Activated naive CD4-positive, alpha-beta T cell treated with Interleukin-2 at 50 U/mL for 16 hours (primary cell): ENCODE measurements around the gene CDC123.
A peak's percentile ranks its signal among the peaks of the same experiment; 100 is the strongest.
"Not testable (repeated sequence)": the region's sequence is repeated elsewhere in the genome, so short reads cannot be mapped to it uniquely, and the experiment has no call there.

ENCODE experiments used
- DNase-seq: peaks from one replicate; pipeline ENCODE4 v3.0.0-alpha.2; 2020

The CDC123 gene, protein sequence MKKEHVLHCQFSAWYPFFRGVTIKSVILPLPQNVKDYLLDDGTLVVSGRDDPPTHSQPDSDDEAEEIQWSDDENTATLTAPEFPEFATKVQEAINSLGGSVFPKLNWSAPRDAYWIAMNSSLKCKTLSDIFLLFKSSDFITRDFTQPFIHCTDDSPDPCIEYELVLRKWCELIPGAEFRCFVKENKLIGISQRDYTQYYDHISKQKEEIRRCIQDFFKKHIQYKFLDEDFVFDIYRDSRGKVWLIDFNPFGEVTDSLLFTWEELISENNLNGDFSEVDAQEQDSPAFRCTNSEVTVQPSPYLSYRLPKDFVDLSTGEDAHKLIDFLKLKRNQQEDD

GRCh38 chr10:12195603-12196506 is at the start of gene CDC123, which contains the start of gene NUDT5:
Gene CDC123 (plus strand): TSS chr10:12196188. CDS start chr10:12196246, 58 bp downstream.
Gene NUDT5 (minus strand): TSS chr10:12195891. CDS start chr10:12186291, 9,600 bp downstream.
- peak; percentile 86 for DNase-seq

- DNase-seq, result no peak
Observed at GRCh38 chr10:12150163-12150562, 45.8 kb upstream of the CDC123 start.

GRCh38 chr10:12154516-12154915 is 41.5 kb upstream of the CDC123 start:
- DNase-seq, result no peak

GRCh38 chr10:12156367-12157123 is 39.4 kb upstream of the CDC123 start:
- no peak for DNase-seq

DNA sequence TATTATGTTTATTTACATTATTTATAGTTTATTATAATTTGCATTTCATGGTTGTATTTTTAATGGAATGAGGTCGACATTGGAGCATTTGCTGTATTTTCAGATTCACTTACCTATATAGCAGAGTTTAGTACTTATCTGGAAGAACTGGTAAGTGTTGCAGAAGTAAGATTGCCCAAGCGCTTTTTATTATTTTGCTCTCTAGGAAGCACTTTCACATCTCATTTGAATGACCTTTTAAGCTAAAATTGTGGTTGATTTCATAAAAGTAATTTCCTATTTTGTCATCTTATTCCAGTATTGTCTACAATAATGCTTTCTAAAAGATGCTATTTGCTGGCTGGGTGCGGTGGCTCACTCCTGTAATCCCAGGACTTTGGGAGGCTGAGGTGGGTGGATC is 37.9 kb upstream of the CDC123 start:
- DNase-seq, result no peak

DNA sequence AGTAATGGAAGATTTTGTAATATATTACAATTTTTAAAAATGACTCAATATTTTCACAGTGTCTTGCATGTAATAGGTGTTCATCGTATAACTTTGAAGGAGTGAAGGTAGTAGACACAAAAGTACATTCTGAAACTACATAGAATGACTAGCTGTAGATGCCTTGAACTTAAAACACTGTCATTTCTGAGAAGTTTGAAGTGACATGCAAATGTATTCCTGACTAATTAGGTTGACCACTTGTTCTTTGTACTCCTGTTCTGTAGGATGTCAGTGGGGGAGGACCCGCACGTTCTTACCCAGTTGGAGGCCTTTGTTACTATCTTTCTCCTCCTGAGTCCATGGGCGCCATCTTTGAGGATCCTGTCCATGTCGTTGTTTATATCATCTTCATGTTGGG is 35.3 kb upstream of the CDC123 start:
- no peak for DNase-seq

DNA sequence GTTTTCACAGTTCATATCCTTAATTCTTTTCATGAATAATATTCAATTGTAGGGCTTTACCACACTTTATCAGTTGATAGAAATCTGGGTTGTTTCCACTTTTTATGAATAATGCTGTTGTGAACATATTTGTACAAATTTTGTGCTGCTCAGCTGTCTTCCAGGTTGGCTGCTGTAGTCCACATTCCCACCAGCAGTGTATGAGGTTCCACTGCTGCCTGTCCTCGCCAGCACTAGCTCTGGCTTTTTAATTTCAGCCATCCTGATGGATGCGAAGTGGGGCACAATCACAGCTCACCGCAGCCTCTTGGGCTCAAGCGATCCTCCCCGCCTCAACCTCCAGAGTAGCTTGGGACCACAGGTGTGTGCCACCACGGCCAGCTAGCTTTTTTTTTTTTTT is 33.1 kb upstream of the CDC123 start:
- no peak for DNase-seq

DNA sequence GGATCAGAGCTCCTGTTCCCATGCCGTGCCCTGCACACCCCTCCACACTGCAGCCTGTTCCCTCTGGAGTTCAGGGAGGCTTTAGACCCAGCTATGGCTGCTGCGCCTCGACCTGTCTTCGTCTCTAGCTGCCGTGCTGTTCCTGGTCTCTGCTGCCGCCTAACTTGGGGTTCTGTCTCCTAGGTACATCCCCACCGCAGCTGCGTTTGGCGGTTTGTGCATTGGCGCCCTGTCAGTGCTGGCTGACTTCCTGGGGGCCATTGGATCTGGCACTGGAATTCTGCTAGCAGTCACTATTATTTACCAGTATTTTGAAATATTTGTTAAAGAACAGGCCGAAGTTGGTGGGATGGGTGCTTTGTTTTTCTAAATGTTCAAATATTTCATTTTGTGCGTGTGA is 31.9 kb upstream of the CDC123 start:
- no peak for DNase-seq

DNA sequence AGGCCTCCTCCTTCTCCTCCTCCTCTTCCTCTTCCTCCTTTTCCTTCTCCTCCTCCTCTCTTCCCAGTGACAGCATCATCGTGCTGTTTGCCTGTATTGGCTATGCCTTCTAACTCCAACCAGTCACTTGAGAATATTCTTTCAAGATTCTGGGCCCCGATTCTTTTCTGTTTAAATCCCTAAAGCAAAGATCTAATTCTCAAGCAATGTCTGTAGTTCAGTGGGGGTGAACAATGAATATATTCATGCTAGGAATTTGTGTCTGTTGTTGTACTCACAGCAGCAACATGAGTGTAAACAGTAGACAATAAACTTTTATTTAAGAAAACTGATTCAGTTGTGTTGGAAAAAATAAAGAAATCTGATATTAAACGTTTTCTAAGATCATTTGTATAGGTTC is 31.0 kb upstream of the CDC123 start:
- no peak for DNase-seq

- no peak for DNase-seq
Observed at GRCh38 chr10:12165999-12166775, 29.8 kb upstream of the CDC123 start.

DNA sequence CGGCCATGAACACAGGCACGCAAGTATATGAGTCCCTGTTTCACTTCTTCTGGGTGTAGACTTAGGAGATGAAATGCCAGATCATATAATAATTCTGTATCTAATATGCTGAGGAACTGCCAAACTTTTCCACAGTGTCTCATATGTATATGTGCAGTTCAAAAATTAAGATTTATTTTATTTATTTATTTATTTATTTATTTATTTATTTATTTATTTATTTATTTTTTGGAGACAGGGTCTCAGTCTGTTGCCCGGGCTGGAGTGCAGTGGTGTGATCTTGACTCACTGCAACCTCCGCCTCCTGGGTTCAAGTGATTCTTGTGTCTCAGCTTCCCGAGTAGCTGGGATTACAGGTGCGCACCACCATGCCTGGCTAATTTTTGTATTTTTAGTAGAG is 24.5 kb upstream of the CDC123 start:
- DNase-seq, result not testable (repeated sequence)

GRCh38 chr10:12177642-12178041 is 18.3 kb upstream of the CDC123 start:
- no peak for DNase-seq

GRCh38 chr10:12179606-12180170 is 16.3 kb upstream of the CDC123 start:
- DNase-seq, result no peak

GRCh38 chr10:12180221-12180974 is 15.6 kb upstream of the CDC123 start:
- no peak for DNase-seq

DNA sequence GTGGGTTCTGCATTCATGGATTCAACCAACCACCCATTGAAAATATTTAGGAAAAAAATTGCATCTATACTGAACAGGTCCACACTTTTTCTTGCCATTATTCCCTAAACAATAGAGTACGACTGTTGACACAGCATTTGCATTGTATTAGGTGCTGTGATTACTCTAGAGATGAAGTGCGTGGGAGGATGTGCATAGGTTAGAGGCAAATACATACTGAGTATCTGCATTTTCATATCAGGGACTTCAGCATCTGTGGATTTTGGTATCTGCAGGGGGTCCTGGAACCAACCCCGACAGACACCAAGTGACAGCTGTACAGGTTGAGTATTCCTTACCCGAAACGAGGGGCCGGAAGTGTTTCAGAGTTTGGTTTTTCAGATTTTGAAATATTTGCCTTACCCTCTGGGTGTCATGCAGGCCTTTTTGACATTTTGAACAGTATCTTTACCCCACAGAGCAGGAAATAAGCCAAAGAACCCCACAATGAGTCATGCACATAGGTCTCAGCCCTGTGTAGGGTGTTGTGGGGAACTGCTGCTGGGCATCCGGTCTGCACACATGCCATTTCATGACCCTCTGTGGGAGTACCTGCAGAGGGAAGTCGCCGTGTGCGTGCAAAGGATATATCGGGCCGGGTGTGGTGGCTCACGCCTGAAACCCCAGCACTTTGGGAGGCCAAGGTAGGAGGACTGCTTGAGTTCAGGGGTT is 14.8 kb upstream of the CDC123 start:
- peak; percentile 79 for DNase-seq

- DNase-seq, result no peak
Observed at GRCh38 chr10:12184165-12184564, 11.8 kb upstream of the CDC123 start.

- DNase-seq, result peak; percentile 32
Observed at GRCh38 chr10:12186323-12186722, 9.7 kb upstream of the CDC123 start.

GRCh38 chr10:12187321-12187905 is 8.6 kb upstream of the CDC123 start:
- no peak for DNase-seq

- DNase-seq, result no peak
Observed at GRCh38 chr10:12188656-12189055, 7.3 kb upstream of the CDC123 start.

- no peak for DNase-seq
Observed at GRCh38 chr10:12189426-12189825, 6.6 kb upstream of the CDC123 start.
